Uterus (tissue), 4 donors: ENCODE measurements around the gene ORMDL2. TPM values are rescaled to one million over a fixed set of nuclear protein-coding genes. Genes with fewer than 3 reads are reported as not detected.
A peak's percentile ranks its signal among the peaks of the same experiment; 100 is the strongest.

Experiments
- DNase-seq, 2 donors: peaks; one replicate each; pipeline ENCODE4 v3.0.0-alpha.2; 2019 to 2020
- H3K27ac ChIP-seq, 2 donors: fragments of 200-600 bp; sonication (generic); 1 replicate in 1 of 2; 2 replicates in 1 of 2; pipeline ENCODE4 v1.5.1; 2016 to 2018
- H3K27me3 ChIP-seq, 2 donors: fragments of 200-600 bp; sonication (generic); one replicate each; pipeline ENCODE4 v1.5.1; 2018 to 2019; ENCODE audit warnings: control low read depth in 1 of 2
- H3K36me3 ChIP-seq, 2 donors: fragments of 200-600 bp; sonication (generic); one replicate each; pipeline ENCODE4 v1.5.1; 2019; ENCODE audit warnings: control low read depth in 1 of 2
- H3K4me1 ChIP-seq, 2 donors: fragments of 200-600 bp; sonication (generic); one replicate each; pipeline ENCODE4 v1.5.1; 2018 to 2019; ENCODE audit warnings: control low read depth in 1 of 2
- H3K4me3 ChIP-seq, 2 donors: fragments of 200-600 bp; sonication (generic); 1 replicate in 1 of 2; 2 replicates in 1 of 2; pipeline ENCODE4 v1.5.1; 2018 to 2019; ENCODE audit warnings: mild to moderate bottlenecking in 1 of 2
- H3K9me3 ChIP-seq, 2 donors: fragments of 200-600 bp; sonication (generic); one replicate each; pipeline ENCODE4 v1.5.1; 2019; ENCODE audit warnings: control low read depth in 1 of 2
- CTCF ChIP-seq, 4 experiments: fragments of 200-600 bp in 2 of 4; fragments of 450-650 bp in 2 of 4; sonication (generic) in 2 of 4; IDR thresholded peaks; one replicate each; pipeline ENCODE4 v1.5.1; 2016 to 2019; ENCODE audit warnings: antibody characterized with exemption in 4 of 4, mild to moderate bottlenecking in 2 of 4, moderate library complexity in 1 of 4
- POLR2A ChIP-seq, 2 donors: fragments of 450-650 bp; IDR thresholded peaks; one replicate each; pipeline ENCODE4 v1.6.1; 2016; ENCODE audit warnings: antibody characterized with exemption in 2 of 2, mild to moderate bottlenecking in 1 of 2, moderate library complexity in 1 of 2
- intact Hi-C: fragments of 100-400 bp; cut with DNase I; formaldehyde crosslinking; loops from one replicate; pipeline ENCODE4 v1.15.1; 2023; ENCODE audit warnings: low total_unique reads
- total RNA-seq, 4 donors: library from RNA; depleted of rRNA in 3 of 4; stranded (reverse); fragments of >200 nt in 3 of 4; gene quantifications; one replicate each; pipeline versions ENCODE4 v1.1.0 to v1.2.4, GENCODE V29; 2014 to 2023
- donor health status: DM: yes; HTN: yes; CAD: no.

Gene ORMDL2
- total RNA-seq, 4 donors from 2014 or later, result 1.3 to 38.6 (median 7.5) TPM

- Histone ChIP-seq H3K36me3 (no peaks in the 10 kb centered on the region), H3K4me1 (peaks cover 4% of the 10 kb centered on the region in 2 donors)
- intact Hi-C loops, result no loop called here
Measured at GRCh38 chr12:55823419-55823818, 5.6 kb downstream of the ORMDL2 start.

GRCh38 chr12:55824726-55825125 is 6.9 kb downstream of the ORMDL2 start:
- Histone ChIP-seq H3K4me3 (no peak overlapping the region), H3K9me3 (no peaks in the 10 kb centered on the region), H3K27me3 (no peaks in the 10 kb centered on the region), H3K36me3 (no peaks in the 10 kb centered on the region), H3K4me1 (peaks cover 4 to 8% of the 10 kb centered on the region in 2 donors), H3K27ac (no peak overlapping the region)
- intact Hi-C loops, result loop anchor here (5.0 kb wide), 1 partner anchor 108 kb away; the partner anchor contains the start of gene DGKA
- TF ChIP-seq CTCF (IDR thresholded peaks at IDR 0.05), result no peak
- no peak for TF ChIP-seq POLR2A (IDR thresholded peaks at IDR 0.05)
- no peak for DNase-seq

More at GRCh38 chr12:55823419-55823818, 5.6 kb downstream of the ORMDL2 start:
- TF ChIP-seq CTCF (IDR thresholded peaks at IDR 0.05) (no peak), POLR2A (IDR thresholded peaks at IDR 0.05) (no peak)
- no peaks in the 10 kb centered on the region for H3K9me3 ChIP-seq
- DNase-seq, result no peak
- H3K4me3 ChIP-seq, result no peak overlapping the region
- H3K27me3 ChIP-seq, result no peaks in the 10 kb centered on the region
- H3K27ac ChIP-seq, result no peak overlapping the region

GRCh38 chr12:55827806-55828205 is 10.0 kb downstream of the ORMDL2 start:
- no peaks in the 10 kb centered on the region for H3K9me3 ChIP-seq
- intact Hi-C loops, result loop anchor here (5.0 kb wide), 1 partner anchor 104 kb away; the partner anchor contains the start of gene DGKA
- peaks cover 4 to 12% of the 10 kb centered on the region in 2 donors for H3K4me1 ChIP-seq
- DNase-seq, result no peak
- H3K27me3 ChIP-seq, result no peaks in the 10 kb centered on the region
- H3K4me3 ChIP-seq, result no peak overlapping the region
- peak overlapping the region in 1 of 2 donors; percentile 93 for H3K27ac ChIP-seq
- no peaks in the 10 kb centered on the region for H3K36me3 ChIP-seq
- no peak for TF ChIP-seq POLR2A (IDR thresholded peaks at IDR 0.05)

- intact Hi-C loops, result loop anchor here (5.0 kb wide), 1 partner anchor 104 kb away; the partner anchor contains the start of gene DGKA
- Histone ChIP-seq H3K27me3 (no peaks in the 10 kb centered on the region), H3K4me3 (peak overlapping the region in 1 of 2 donors; percentile 66)
Measured at GRCh38 chr12:55828357-55828756, 10.5 kb downstream of the ORMDL2 start.

GRCh38 chr12:55829967-55830600 is 12.2 kb downstream of the ORMDL2 start:
- intact Hi-C loops, result loop anchor here (5.0 kb wide), 1 partner anchor 102 kb away; the partner anchor contains the start of gene DGKA
- no peaks in the 10 kb centered on the region for H3K9me3 ChIP-seq
- peak overlapping the region; percentile 66 to 98 for H3K4me3 ChIP-seq
- peak; percentile 71 to 73 for DNase-seq
- H3K27ac ChIP-seq, result peak overlapping the region; percentile 94 to 95
- H3K27me3 ChIP-seq, result no peaks in the 10 kb centered on the region
- H3K4me1 ChIP-seq, result peaks cover 4 to 12% of the 10 kb centered on the region in 2 donors
- TF ChIP-seq POLR2A (IDR thresholded peaks at IDR 0.05) (no peak), CTCF (IDR thresholded peaks at IDR 0.05) (no peak)
- H3K36me3 ChIP-seq, result no peaks in the 10 kb centered on the region

More at GRCh38 chr12:55828357-55828756, 10.5 kb downstream of the ORMDL2 start:
- no peak for DNase-seq
- Histone ChIP-seq H3K9me3 (no peaks in the 10 kb centered on the region), H3K4me1 (peaks cover 4 to 12% of the 10 kb centered on the region in 2 donors), H3K27ac (peak overlapping the region; percentile 82 to 93), H3K36me3 (no peaks in the 10 kb centered on the region)
- no peak for TF ChIP-seq POLR2A (IDR thresholded peaks at IDR 0.05)
- no peak for TF ChIP-seq CTCF (IDR thresholded peaks at IDR 0.05)
